GM10266 (cell line): ENCODE measurements around the gene WDR82.

Source experiments
- DNase-seq: peaks from one replicate; pipeline ENCODE4 v3.0.0; 2012; ENCODE audit errors: extremely low spot score
- TF ChIP-seq, protein P1 (sequence below): IDR thresholded peaks from 2 replicates; pipeline ENCODE4 v1.5.1; 2012; ENCODE audit warnings: mild to moderate bottlenecking, low read depth; ENCODE audit not compliant: control insufficient read depth, insufficient read depth; ENCODE audit errors: missing control alignments

Gene WDR82

DNA sequence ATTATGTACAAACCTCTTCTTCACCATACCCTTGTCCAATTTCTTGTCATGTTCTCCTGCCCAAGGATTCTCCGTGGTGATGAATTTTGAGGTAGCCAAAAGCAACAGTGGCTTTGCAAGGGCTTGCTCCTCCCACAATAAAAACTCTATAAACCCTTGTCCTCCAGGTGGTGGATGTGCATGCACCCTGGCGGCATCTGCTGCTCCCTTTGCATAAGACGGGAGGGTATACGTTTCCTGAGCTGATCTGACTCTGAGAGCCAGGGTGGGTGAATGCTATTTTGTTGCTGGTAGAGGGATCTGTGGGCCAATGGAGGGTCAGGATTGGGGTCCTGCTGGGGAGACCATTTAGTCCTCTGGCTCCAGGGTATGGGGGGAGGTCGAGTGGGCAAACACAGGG lies 43.0 kb upstream of the WDR82 start:
- TF ChIP-seq, protein P1, sequence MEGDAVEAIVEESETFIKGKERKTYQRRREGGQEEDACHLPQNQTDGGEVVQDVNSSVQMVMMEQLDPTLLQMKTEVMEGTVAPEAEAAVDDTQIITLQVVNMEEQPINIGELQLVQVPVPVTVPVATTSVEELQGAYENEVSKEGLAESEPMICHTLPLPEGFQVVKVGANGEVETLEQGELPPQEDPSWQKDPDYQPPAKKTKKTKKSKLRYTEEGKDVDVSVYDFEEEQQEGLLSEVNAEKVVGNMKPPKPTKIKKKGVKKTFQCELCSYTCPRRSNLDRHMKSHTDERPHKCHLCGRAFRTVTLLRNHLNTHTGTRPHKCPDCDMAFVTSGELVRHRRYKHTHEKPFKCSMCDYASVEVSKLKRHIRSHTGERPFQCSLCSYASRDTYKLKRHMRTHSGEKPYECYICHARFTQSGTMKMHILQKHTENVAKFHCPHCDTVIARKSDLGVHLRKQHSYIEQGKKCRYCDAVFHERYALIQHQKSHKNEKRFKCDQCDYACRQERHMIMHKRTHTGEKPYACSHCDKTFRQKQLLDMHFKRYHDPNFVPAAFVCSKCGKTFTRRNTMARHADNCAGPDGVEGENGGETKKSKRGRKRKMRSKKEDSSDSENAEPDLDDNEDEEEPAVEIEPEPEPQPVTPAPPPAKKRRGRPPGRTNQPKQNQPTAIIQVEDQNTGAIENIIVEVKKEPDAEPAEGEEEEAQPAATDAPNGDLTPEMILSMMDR, result no peak
- DNase-seq, result no peak

DNA sequence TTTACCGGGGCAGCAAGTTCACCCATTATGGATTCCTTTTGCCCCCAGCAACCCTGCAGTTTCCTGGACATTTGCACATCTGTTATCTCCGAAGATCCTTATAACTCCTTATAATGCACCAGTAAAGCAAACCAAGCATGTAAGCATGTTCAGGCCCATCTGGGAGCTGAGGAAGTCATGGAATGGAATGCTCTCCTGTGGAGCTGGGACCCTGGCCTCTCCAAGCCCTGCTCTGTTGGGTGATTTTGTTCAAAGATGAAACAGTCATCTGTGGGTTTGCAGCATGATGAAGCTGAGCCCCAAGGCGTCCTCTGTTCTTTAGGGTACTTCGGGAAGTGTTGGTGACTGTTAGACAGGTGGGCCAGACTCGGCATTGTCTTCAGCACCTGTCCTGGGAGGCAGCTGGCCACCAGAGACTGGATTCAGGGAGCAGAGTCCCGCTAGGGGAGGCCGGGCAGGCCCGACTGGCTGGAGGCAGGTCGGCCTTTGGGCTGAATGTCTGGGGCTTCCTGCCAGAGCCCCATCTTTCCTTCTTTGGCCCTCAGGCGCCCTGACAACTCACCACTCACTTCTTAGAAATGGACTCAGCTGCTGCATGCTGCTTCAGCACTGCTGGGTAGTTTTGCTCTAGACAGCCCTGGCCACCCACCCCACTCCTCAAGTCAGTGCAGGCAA lies 41.6 kb upstream of the WDR82 start:
- TF ChIP-seq, protein P1, result no peak
- DNase-seq, result no peak

DNA sequence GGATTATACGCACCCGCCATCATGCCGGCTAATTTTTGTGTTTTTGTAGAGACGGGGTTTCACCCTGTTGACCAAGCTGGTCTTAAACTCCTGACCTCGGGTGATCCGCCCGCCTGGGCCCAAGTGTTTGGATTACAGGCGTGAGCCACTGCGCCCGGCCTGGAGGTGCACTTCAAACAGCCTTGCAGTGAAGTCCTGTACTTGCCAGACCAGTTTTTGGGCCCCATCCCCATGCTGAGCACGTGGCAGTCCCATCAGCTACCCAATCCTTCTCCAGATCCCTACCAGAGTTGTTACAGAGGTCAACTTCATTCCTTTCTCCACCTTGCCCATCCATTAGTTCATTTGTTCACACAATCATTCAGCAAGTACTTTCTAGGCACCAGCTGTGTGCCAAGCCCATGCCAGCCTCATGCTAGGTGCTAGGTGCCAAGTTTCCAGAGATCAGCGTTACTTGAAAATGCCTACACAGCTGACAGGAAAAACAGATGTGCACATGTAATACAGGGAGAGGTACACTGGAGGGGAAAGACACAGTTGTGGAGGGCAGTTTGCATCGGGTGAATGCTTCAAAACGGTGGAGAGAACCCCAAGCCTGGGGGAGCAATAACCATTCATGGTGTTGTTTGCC lies 39.9 kb upstream of the WDR82 start:
- no peak for DNase-seq
- TF ChIP-seq, protein P1, result no peak

DNA sequence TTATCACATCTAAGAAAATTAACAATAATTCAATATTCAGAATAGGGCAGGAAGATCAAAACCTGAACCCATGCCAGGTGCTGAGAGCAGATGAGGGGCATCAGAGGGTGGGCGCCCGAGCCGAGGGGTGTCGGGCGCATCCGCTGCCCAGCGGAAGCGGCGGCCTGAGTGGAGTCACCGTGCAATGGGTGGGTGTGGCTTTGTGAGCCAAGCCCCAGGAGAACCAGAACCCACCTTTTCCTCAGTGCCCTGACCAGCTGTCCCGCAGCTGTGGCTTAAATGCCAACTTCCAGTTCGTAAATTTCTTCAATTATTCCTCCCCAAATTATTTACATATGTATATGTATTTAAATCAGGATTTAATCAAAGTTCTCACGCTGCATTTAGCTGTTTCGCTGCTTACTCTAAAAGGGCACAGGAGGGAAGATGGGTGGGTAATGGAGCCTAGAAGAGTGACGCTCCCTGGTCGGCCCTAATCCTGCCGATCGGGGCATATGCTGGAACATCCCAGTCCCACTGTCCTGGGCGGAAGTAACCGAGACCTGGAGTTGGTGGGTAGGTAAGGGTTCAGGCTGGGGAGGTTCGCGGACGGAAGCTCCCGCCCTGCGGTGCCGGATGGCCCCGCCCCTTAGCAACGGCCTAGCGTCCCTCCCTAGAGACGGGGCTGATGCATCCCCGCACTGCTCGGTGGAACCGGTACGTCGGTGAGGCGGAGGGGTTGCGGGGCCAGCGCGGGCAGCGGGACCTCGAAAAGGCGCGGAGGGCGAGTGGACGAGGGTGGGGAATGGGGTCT lies 39.0 kb upstream of the WDR82 start:
- DNase-seq, result peak; percentile 57
- TF ChIP-seq, protein P1, result no peak

DNA sequence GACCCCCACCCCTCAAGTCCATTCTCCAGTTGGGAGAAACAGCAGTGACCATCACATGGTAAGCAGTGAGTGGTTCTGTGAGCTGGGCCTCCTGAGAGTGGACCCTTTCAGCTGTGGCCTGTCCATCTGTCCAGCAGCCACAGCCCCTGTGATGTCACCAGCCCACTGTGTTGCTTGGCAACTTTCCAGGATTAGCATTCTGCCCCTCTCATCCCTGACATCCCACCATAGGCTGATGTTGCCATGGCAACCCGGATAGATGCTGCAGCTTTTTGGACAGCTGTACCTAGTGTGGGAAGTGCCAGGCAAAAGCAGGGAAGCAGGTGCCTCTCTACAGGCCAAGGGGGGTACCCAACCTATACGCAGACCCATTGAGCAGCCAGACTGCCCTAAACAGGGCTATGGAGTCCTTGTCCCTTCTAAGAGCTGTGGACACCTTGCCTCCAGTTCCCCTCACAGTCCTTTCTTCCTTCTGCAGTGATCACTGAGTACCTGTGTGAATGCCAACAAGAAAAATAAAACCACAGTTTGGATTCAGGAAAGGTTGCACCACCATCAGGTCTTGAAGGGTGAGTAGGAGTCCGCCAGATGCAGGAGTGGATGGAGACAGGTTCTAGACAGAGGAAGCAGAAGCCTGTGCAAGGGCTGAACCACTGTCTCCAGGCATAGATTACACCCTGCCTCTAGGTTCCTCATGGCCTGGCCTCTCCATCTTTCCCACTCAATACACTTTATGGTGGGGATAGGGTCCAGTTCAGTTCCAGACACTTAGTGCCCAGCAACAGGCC lies 37.7 kb upstream of the WDR82 start, which contains the start of gene DNAH1:
TSS of gene DNAH1 (plus strand) at position 343 of the 788 bp plus-strand sequence. CDS start 6,124 bp downstream, outside the sequence.
- DNase-seq, result no peak
- TF ChIP-seq, protein P1, result no peak

DNA sequence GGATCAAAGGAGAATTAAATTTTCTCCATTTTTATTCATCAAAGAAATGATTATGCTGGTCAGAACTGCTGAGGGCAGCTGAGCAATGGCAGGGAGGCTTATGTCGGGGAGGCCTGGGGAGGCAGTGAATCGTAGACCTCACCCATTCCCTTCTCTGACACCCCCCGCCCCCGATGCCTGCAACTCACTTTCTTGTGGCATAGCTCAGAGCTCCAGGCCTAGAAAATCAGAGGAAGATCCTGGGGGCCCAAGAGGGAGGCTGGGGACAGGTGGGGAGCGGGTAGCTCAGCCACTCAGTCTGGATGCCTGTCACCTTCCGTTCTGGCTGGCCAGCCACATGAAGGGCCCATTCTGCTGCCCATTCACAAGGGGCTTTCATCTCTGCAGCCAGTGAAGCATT lies 36.6 kb upstream of the WDR82 start:
- no peak for DNase-seq
- TF ChIP-seq, protein P1, result no peak
